Stimulated activated CD4-positive, alpha-beta T cell treated with anti-CD3 and anti-CD28 coated beads, Interleukin-4, amount 100 ng/mL, for 4 hours (primary cell): ENCODE data around the gene KIZ.
"Not testable (repeated sequence)": the region's sequence is repeated elsewhere in the genome, so short reads cannot be mapped to it uniquely, and the experiment has no call there.

Experiments
- DNase-seq, 2 experiments: peaks; one replicate each; pipeline ENCODE4 v3.0.0-alpha.2; 2020

KIZ gene

DNA sequence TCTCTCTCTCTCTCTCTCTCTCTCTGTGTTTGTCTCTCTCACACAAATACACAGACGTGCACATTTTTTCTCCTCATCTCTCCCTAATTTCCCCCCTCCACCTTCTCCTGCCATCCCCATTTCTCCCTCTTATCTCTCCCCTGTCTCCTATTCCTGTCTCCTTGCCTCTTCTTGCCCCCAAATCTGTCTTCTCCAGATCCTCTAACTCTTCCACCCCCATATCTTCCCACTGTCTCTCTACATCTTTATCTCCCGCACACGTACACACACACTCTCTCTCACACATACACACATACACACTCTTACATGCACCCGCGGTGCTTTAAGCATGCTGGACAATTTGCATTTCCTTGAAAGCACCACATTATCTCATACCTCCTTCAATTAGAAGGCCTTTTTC is 15.9 kb downstream of the KIZ start:
- DNase-seq: no peak

- no peak for DNase-seq
Observed at GRCh38 chr20:21143194-21143890, 17.5 kb downstream of the KIZ start.

- DNase-seq: no peak
Observed at GRCh38 chr20:21145424-21145823, 19.5 kb downstream of the KIZ start.

DNA sequence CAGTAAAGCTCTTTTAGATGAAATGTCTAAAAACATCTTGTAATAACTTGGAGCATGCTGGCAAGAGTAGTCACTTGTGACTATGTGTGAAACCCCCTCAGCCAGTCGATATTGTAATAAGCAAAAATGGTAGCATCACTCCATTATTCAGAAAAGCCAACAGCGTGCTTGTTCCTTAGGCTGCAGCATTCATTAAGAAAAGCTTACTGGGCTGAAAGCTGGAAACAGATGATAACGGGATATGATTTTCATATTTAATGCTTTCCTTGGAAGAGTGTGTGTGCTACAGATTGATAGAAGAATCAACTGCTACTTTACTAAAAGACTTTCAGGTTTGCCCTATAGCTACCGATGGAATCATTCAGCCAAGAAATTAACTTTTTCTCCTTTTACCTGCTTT is 20.3 kb downstream of the KIZ start:
- DNase-seq: no peak

GRCh38 chr20:21147593-21147992 is 21.7 kb downstream of the KIZ start:
- no peak for DNase-seq

DNA sequence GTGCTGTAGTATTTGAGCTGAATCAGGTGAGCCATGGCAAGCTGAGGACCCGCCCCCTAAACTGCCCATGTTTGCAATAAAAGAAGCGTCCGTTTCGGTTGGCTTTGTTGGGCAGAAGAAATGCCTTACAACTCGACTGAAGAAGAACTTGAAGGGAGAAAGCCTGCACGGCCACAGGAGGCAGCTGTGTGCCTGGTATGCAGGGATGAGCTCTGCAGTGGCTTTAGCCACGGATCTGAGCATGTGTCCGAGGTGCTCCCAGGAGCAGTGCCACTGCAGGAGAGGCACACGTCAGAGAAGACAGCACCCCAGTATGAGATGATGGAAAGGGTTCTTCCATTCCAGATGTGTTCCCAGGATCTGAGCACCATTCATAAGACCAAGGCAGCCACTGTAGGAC is 23.5 kb downstream of the KIZ start:
- DNase-seq: no peak

GRCh38 chr20:21151791-21152190 is 25.9 kb downstream of the KIZ start:
- DNase-seq: no peak

DNA sequence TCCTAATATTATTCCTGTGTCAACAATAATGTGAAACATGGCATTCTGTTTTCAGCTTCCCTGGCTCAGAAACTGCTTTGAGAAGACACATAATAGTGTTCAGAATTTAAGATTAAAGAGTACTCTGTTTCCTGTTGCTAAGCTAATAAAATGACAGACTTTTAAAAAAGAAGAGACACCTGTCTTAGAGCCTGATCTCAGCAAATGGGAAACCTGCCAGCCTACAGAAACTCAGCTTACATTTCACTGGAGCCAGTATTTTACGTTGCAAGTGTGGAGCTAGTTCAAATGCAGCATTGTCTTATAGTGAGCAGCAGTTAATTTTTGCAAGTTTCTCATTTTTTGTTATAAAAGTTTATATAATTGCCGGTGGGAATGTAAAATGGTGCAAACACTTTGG is 28.8 kb downstream of the KIZ start:
- no peak for DNase-seq

DNA sequence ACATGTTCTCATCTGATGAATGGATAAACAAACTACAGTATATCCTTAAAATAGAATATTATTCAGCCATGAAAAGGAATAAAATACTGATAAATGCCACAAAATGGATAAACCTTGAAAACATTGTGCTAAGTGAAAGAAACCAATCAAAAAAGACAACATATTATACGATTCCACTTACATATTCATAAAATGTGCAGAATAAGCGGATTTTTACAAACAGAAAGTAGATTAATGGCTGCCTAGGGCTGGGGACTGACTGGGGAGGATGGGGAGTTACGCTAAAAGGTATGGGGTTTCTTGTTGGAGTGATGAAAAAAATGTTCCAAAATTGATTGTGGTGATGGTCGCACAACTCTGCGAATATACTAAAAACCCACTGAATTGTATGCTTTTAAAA is 29.4 kb downstream of the KIZ start:
- no peak for DNase-seq

DNA sequence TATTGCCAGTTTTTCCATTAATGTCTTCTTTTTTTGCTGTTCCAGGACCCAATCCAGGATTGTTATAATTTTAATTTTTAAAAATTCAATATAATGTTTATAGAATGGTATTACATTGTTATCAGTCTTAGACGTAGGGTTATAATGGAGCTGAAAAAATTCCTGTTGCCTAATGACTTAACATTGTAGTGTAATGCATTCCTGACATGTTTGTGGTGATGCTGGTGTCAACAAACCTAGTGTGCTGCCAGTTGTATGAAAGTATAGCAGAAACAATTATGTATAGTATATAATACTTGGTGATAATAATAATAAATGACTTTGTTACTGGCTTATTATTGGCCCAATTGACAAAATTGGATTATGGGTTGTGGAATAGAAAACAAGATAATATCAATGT is 30.4 kb downstream of the KIZ start:
- DNase-seq: no peak

DNA sequence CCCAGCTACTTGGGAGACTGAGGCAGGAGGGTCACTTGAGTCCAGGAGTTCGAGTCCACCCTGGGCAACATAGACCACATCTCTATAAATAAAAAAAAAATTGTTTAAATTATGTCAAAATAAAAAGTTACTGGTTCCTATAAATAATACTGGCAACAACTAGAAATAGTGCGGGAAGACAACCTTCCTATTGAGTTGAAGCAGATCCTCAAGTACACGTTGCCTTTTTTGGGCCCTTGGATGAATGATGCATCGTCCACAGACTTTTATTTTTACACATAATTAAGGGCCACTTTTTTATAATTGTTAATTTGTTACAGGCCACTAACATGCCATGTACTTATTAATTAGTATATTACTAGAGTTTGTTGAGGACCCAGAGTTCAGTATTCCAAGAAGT is 31.1 kb downstream of the KIZ start:
- no peak for DNase-seq

DNA sequence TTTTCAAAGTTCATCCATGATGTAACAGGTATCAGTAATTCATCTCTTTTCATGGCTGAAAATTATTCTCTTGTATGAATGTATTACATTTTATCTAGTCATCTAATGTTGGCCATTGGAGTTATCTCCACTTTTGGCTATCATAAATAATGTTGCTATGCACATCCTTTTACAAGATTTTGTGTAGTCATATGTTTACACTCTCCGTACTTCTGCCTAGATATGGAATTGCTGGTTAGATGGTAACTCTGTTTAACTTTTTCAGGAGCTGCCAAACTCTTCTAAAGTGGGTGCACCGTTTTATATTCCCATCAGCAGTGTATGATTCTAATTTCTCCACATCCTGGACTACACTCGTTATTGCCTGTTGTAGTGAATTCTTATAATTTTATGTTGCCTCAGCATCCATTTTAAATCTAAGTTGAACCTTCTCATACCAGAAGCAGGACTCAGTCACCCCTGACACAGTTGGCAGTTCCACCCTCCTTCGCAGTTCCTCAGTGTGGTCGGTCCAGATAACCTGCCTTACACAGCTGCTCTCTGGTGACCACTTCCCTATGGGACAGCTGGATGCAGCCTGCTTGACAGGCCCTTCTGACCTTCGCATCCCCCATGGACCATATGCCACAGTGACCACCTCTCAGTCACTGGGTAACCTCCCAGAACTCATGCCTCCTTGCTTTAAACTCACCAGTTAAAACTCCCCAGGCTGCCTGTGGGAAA is 33.9 kb downstream of the KIZ start:
- no peak for DNase-seq

GRCh38 chr20:21161926-21162325 is 36.0 kb downstream of the KIZ start:
- no peak for DNase-seq

GRCh38 chr20:21162631-21163030 is 36.7 kb downstream of the KIZ start:
- no peak for DNase-seq

- no peak for DNase-seq
Observed at GRCh38 chr20:21166801-21167200, 40.9 kb downstream of the KIZ start.

DNA sequence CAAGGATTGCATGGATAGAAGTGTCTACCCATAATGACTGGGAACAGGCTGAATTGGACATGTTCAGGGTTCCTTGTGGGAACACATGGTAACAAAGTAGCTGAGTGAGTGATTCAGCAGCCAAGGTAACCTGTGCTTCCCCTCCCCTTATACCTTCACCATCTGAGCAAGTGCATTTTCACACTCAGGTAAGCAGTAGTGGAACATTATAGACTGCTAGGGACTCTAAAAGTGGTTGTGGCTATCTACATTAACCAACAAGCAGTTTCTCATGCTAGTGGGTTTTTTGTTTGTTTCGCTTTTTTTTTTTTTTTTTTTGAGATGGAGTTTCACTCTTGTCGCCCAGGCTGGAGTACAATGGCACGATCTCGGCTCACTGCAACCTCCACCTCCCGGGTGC is 41.4 kb downstream of the KIZ start:
- no peak for DNase-seq

- DNase-seq: not testable (repeated sequence)
Observed at GRCh38 chr20:21168061-21168460, 42.2 kb downstream of the KIZ start.

GRCh38 chr20:21172626-21173025 is 46.7 kb downstream of the KIZ start:
- DNase-seq: no peak

GRCh38 chr20:21173485-21173884 is 47.6 kb downstream of the KIZ start:
- no peak for DNase-seq

DNA sequence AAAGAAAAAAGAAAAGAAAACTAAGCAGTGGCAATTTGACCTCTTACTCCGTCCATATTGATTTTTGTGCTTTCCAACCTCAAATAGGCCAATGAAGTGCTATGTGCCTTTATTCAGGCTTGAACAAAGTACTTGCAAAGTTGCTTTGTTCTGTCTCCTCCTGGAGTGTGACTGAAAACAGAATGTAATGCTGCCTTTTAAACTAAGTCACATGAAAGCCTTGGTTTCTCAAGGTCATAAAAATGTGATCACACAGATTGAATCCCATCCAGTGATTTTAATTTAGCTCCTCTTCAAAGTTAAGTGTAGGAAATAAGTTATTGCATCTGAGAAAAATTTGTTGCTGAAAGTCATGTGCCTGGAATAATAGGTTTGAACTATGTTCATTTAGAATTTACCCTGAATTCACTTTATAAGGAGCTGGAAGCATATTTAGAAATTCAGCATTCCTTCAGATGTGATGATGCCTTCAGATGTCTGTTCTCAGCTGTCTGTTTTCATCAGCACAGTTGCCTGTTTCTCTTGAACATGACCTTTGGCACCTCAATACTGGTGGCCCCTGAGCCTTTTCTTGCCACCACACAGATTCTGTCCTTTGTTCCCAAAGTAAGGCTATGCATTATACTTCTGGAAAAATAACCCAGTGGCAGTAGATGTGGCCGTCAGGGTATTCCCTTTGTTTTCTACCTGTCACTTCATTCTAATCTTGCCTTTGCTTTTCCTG is 48.8 kb downstream of the KIZ start:
- no peak for DNase-seq

DNA sequence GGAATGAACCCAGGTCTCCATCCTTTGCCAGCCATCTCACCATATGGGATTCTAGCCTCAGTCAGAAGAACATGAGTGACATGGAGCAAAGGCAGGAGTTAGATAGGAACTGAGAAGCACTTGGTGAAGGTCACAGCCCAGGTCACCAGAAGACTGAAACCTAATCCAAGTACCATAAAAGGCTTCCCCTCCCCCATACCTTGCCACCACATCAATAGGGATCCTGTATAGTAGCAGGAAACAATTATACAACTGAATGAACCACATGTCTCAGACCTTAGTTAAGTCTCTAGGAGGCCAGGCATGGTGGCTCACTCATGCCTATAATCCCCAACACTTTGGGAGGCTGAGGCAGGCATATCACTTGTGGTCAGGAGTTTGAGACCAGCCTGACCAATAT is 49.6 kb downstream of the KIZ start:
- DNase-seq: no peak

GRCh38 chr20:21177767-21178166 is 51.9 kb downstream of the KIZ start:
- DNase-seq: no peak

DNA sequence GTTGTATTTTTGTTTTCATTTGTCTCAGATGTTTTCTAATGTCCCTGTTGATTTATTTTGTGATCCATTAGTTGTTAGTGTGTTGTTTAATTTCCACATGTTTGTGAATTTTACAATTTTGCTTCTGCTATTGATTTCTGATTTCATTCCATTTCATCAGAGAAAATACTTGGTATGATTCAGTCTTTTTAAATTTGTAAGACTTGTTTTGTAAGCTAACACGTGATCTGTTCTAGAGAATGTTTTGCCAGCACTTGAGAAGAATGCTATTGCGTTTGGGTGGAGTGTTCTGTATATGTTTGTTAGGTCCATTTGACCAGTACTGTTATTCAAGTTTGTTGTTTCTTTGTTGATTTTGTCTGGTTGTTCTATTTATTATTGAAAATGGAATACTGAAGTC is 53.9 kb downstream of the KIZ start:
- DNase-seq: no peak

GRCh38 chr20:21180248-21180647 is 54.4 kb downstream of the KIZ start:
- DNase-seq: no peak
